Measurements from ENCODE around the gene FGF7.
"Not testable (repeated sequence)": the region's sequence is repeated elsewhere in the genome, so short reads cannot be mapped to it uniquely, and the experiment has no call there.

The FGF7 gene

DNA sequence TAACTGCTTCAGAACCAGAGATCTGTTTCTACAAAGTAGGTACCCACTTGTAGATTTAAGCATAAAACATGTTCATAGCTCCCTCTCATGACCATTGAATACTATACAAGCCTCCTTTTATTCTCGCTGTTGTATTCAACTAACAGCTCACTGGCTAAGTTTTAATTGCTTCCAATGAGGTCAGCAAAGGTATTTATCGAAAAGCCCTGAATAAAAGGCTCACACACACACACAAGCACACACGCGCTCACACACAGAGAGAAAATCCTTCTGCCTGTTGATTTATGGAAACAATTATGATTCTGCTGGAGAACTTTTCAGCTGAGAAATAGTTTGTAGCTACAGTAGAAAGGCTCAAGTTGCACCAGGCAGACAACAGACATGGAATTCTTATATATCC is at the start of gene FGF7:
FGF7 (plus strand) TSS at position 222 of the 400 bp plus-strand sequence. CDS start 1,056 bp downstream, outside the sequence.
- H3K27ac ChIP-seq, result no peak within 1 kb of the TSS
- no peak for TF ChIP-seq ZFX (IDR thresholded peaks at IDR 0.05)
- TF ChIP-seq, protein P1, sequence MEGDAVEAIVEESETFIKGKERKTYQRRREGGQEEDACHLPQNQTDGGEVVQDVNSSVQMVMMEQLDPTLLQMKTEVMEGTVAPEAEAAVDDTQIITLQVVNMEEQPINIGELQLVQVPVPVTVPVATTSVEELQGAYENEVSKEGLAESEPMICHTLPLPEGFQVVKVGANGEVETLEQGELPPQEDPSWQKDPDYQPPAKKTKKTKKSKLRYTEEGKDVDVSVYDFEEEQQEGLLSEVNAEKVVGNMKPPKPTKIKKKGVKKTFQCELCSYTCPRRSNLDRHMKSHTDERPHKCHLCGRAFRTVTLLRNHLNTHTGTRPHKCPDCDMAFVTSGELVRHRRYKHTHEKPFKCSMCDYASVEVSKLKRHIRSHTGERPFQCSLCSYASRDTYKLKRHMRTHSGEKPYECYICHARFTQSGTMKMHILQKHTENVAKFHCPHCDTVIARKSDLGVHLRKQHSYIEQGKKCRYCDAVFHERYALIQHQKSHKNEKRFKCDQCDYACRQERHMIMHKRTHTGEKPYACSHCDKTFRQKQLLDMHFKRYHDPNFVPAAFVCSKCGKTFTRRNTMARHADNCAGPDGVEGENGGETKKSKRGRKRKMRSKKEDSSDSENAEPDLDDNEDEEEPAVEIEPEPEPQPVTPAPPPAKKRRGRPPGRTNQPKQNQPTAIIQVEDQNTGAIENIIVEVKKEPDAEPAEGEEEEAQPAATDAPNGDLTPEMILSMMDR (conservative IDR thresholded peaks at IDR 0.05), result no peak

DNA sequence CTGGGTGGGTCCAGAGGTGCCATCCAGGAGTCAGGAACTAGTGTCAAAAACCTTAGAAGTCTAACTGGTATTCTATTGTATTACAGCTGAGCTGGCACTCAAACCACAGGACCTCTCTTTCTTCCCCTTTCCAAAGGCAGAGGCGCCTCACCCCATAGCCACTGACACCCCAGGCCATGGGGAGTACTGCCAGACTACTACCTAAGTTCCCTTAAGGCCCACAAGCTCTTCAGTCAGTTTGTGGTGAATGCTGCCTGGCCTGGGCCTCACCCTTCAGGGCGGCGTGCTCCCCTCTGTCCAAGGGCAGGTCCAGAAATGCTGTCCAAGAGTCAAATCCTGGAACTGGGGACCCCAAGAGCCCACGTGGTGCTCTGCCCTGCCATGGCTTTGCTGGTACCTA is 43.0 kb upstream of the FGF7 start:
- H3K27ac ChIP-seq, result no peak overlapping the region
- no peak for TF ChIP-seq ZFX (IDR thresholded peaks at IDR 0.05)
- TF ChIP-seq, protein P1 (conservative IDR thresholded peaks at IDR 0.05), result no peak

DNA sequence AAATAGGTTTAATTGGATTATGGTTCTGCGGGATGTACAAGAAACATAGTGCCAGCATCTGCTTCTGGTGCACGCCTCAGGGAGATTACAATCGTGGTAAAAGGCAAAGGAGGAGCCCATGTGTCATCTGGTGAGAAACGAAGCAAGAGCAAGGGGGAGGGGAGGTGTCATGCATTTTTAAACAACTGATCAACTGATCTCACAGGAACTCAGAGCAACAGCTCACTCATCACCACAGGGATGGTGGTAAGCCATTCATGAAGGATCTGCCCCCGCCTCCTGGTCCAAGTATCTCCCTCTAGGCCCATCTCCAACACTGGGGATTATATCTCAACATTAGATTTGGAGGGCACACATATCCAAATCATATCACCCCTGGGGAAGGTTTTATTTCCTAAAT is 42.1 kb upstream of the FGF7 start:
- no peak overlapping the region for H3K27ac ChIP-seq
- TF ChIP-seq ZFX (IDR thresholded peaks at IDR 0.05), result no peak
- TF ChIP-seq, protein P1 (conservative IDR thresholded peaks at IDR 0.05), result no peak

- no peak overlapping the region for H3K27ac ChIP-seq
- no peak for TF ChIP-seq ZFX (IDR thresholded peaks at IDR 0.05)
- TF ChIP-seq, protein P1 (conservative IDR thresholded peaks at IDR 0.05), result no peak
Observed at GRCh38 chr15:49382394-49382793, 40.6 kb upstream of the FGF7 start.

DNA sequence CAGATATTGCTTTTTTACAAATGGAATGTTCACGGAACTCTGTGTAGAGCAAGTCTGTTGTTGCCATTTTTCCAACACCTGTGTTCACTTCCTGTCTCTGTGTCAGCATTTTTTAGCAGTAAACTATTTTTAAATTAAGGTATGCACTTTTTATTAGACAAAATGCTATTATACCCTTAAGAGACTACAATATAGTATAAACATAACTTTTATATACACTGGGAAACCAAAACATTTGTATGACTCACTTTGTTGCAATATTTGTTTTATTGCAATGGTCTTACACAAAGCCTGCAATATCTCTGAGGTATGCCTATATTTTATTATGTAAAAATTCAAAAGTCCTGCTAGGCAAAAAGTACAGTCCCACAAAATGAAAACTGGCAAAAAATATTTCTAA is 39.8 kb upstream of the FGF7 start:
- H3K27ac ChIP-seq, result no peak overlapping the region

GRCh38 chr15:49387471-49387870 is 35.6 kb upstream of the FGF7 start:
- H3K27ac ChIP-seq, result no peak overlapping the region
- no peak for TF ChIP-seq ZFX (IDR thresholded peaks at IDR 0.05)
- TF ChIP-seq, protein P1 (conservative IDR thresholded peaks at IDR 0.05), result no peak

More for the DNA sequence above, 39.8 kb upstream of the FGF7 start:
- no peak for TF ChIP-seq ZFX (IDR thresholded peaks at IDR 0.05)
- TF ChIP-seq, protein P1 (conservative IDR thresholded peaks at IDR 0.05), result no peak

GRCh38 chr15:49402515-49403296 is 20.3 kb upstream of the FGF7 start:
- not testable (repeated sequence) for H3K27ac ChIP-seq
